Sigmoid colon (tissue), 4 donors: ENCODE data around the gene C12orf60.

Experiments used
- EP300 ChIP-seq, 4 donors: sonication (generic); formaldehyde crosslinking; IDR thresholded peaks; one replicate each; pipeline ENCODE4 v1.6.1; 2017; ENCODE audit warnings: antibody characterized with exemption in 4 of 4
- POLR2A ChIP-seq, 2 donors: fragments of 450-650 bp; IDR thresholded peaks; one replicate each; pipeline ENCODE4 v1.6.1; 2016; ENCODE audit warnings: antibody characterized with exemption in 2 of 2, mild to moderate bottlenecking in 2 of 2, moderate library complexity in 2 of 2
- TF ChIP-seq, protein P1 (sequence below), 4 experiments: fragments of 450-650 bp in 3 of 4; fragments of 200-600 bp in 1 of 4; IDR thresholded peaks; one replicate each; pipeline ENCODE4 v1.5.1; 2016 to 2019; ENCODE audit warnings: antibody characterized with exemption in 4 of 4, mild to moderate bottlenecking in 3 of 4, moderate library complexity in 2 of 4

DNA sequence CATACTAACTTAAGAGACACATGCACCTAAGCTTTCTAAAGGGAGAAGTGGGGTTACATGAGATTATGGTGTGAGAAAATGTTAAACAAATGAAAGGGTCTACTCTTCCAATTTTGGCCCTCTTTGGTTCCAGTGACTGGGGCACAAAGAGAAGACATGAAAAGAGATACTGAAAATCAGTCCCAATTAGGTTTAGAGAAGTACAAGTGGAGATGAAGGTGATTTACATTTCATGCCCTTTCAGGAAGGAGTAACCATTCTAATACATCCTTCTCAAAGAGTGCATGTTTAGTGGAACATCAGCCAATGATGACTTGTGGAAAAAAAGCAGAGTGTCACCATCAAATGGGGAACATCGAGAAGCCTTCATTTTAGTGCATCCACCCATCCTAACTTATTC is 67.8 kb downstream of the C12orf60 start:
- TF ChIP-seq EP300 (IDR thresholded peaks at IDR 0.05) (no peak), POLR2A (IDR thresholded peaks at IDR 0.05) (no peak)
- TF ChIP-seq, protein P1, sequence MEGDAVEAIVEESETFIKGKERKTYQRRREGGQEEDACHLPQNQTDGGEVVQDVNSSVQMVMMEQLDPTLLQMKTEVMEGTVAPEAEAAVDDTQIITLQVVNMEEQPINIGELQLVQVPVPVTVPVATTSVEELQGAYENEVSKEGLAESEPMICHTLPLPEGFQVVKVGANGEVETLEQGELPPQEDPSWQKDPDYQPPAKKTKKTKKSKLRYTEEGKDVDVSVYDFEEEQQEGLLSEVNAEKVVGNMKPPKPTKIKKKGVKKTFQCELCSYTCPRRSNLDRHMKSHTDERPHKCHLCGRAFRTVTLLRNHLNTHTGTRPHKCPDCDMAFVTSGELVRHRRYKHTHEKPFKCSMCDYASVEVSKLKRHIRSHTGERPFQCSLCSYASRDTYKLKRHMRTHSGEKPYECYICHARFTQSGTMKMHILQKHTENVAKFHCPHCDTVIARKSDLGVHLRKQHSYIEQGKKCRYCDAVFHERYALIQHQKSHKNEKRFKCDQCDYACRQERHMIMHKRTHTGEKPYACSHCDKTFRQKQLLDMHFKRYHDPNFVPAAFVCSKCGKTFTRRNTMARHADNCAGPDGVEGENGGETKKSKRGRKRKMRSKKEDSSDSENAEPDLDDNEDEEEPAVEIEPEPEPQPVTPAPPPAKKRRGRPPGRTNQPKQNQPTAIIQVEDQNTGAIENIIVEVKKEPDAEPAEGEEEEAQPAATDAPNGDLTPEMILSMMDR (IDR thresholded peaks at IDR 0.05), result no peak
